Skeletal muscle satellite cell (primary cell): ENCODE measurements around the gene PIGU. TPM values are rescaled to one million over a fixed set of nuclear protein-coding genes. Genes with fewer than 3 reads are reported as not detected.
A peak's percentile ranks its signal among the peaks of the same experiment; 100 is the strongest.
"Not testable (repeated sequence)": the region's sequence is repeated elsewhere in the genome, so short reads cannot be mapped to it uniquely, and the experiment has no call there.

Experiments used
- H3K27me3 ChIP-seq: 2 replicates; pipeline ENCODE4 v1.7.0; 2013; ENCODE audit warnings: low read length; ENCODE audit not compliant: control insufficient read depth, insufficient read depth
- H3K36me3 ChIP-seq: 2 replicates; pipeline ENCODE4 v1.7.0; 2013; ENCODE audit warnings: mild to moderate bottlenecking, control low read depth, low read length; ENCODE audit not compliant: insufficient read depth
- H3K4me1 ChIP-seq: 2 replicates; pipeline ENCODE4 v1.7.0; 2013; ENCODE audit warnings: low read length; ENCODE audit not compliant: control insufficient read depth, insufficient read depth
- H3K4me2 ChIP-seq: 2 replicates; pipeline ENCODE4 v1.7.0; 2013; ENCODE audit warnings: mild to moderate bottlenecking, low read length
- H3K4me3 ChIP-seq: 2 replicates; pipeline ENCODE4 v1.7.0; 2013; ENCODE audit warnings: low read length
- H3K9ac ChIP-seq: 2 replicates; pipeline ENCODE4 v1.7.0; 2013; ENCODE audit warnings: mild to moderate bottlenecking, low read depth, low read length, moderate library complexity
- H3K9me3 ChIP-seq: replicated peaks from 2 replicates; pipeline ENCODE4 v1.7.0; 2013; ENCODE audit warnings: mild to moderate bottlenecking, control low read depth, low read length
- total RNA-seq: library from RNA; depleted of rRNA; stranded (reverse); fragments of >200 nt; gene quantifications from 2 replicates; pipeline ENCODE4 v1.2.3, GENCODE V29; 2012; rRNA removed

PIGU gene
- 10.6 and 11.8 TPM in 2 replicates for total RNA-seq

DNA sequence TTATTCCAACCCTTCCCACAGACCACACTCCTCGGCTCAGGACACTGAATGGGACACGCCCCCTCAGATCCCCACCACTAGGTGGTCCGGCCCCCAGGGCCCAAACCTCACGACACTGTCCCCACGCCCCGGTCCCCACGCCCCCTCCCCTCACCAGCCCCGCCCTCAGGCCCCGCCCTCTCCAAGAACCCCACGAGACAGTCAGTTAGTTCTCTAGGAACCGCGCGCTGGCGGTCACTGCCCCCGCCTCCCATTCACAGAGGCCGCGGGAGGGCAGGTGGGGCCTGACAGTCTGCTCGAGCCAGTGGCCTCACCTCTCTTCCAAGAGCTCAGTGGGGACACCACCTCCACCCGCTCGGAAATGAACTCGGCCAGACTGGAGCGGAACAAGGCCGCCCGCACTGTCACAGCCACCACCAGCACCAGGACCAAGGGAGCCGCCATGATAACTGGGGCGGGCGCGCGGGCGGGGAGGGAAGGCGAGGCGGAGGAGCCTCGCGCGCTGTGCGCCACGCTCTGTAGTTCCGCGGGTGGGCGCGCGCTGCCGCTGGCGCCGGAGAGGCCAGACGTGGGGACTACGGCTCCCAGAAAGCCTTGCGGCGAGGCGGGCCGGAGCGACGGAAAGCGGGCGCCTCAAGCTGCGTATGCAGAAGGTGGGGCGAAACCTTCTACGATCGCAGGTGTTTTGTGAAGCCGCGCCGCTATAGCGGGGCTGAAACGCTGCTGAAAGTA, at the start of gene PIGU:
PIGU (minus strand) TSS at position 451 of the 732 bp plus-strand sequence; CDS start at position 444, 7 bp downstream.
- H3K4me3 ChIP-seq = peak within 1 kb of the TSS; percentile 98
- H3K9ac ChIP-seq = peak within 1 kb of the TSS; percentile 82
- H3K4me2 ChIP-seq = peak within 1 kb of the TSS; percentile 91
- peaks cover 8% of the 10 kb centered on the region for H3K4me1 ChIP-seq
- no peaks in the 10 kb centered on the region for H3K36me3 ChIP-seq
- no peaks in the 10 kb centered on the region for H3K9me3 ChIP-seq
- H3K27me3 ChIP-seq = no peaks in the 10 kb centered on the region

- H3K4me2 ChIP-seq = no peak overlapping the region
- H3K4me1 ChIP-seq = peaks cover 4% of the 10 kb centered on the region
- peaks cover 38% of the 10 kb centered on the region for H3K36me3 ChIP-seq
- no peaks in the 10 kb centered on the region for H3K9me3 ChIP-seq
- no peak overlapping the region for H3K4me3 ChIP-seq
- no peaks in the 10 kb centered on the region for H3K27me3 ChIP-seq
- no peak overlapping the region for H3K9ac ChIP-seq
These were observed 47.3 kb upstream of the PIGU start for GRCh38 chr20:34724172-34724571.

DNA sequence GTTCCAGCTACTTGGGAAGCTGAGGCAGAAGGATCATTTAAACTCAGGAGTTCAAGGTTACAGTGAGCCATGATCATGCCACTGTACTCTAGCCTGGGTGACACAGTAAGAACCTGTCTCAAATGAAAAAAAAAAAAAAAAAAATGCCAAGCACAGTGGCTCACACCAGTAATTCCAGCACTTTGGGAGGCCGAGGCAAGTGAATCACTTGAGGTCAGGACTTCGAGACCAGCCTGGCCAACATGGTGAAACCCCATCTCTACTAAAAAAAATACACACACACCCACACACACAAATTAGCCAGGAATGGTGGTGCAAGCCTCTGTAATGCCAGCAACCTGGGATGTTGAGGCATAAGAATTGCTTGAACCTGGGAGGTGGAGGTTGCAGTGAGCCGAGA, 45.7 kb upstream of the PIGU start:
- H3K27me3 ChIP-seq, H3K4me3 ChIP-seq, H3K9me3 ChIP-seq, H3K4me2 ChIP-seq, H3K9ac ChIP-seq, H3K4me1 ChIP-seq: not testable (repeated sequence)
- H3K36me3 ChIP-seq = peaks cover 36% of the 10 kb centered on the region

DNA sequence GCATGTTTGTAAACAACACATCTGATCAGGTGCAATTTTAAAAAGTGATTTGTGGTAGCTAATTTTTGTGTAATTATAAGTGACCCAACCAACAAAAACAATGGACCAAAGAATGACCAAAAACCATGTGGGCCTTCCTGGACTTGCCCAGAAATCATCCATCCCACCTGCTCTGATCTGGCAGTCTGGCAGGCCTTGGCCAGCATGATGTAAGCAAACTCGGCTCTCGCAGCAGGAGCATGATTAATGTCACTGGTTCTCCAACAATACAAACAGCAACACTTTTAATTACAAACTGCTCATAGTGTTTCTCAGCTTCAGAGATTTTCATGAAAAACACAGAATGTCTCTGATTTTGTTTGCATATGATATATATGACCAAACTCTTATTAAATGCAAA, 43.4 kb upstream of the PIGU start:
- Histone ChIP-seq H3K4me2 (no peak overlapping the region), H3K9me3 (no peaks in the 10 kb centered on the region), H3K36me3 (peaks cover 20% of the 10 kb centered on the region), H3K4me1 (peaks cover 4% of the 10 kb centered on the region), H3K27me3 (no peaks in the 10 kb centered on the region), H3K4me3 (no peak overlapping the region), H3K9ac (no peak overlapping the region)

- H3K9ac ChIP-seq, H3K27me3 ChIP-seq, H3K4me3 ChIP-seq, H3K4me2 ChIP-seq, H3K9me3 ChIP-seq, H3K4me1 ChIP-seq: not testable (repeated sequence)
- peaks cover 21% of the 10 kb centered on the region for H3K36me3 ChIP-seq
These were observed 42.5 kb upstream of the PIGU start for GRCh38 chr20:34719242-34720017.

DNA sequence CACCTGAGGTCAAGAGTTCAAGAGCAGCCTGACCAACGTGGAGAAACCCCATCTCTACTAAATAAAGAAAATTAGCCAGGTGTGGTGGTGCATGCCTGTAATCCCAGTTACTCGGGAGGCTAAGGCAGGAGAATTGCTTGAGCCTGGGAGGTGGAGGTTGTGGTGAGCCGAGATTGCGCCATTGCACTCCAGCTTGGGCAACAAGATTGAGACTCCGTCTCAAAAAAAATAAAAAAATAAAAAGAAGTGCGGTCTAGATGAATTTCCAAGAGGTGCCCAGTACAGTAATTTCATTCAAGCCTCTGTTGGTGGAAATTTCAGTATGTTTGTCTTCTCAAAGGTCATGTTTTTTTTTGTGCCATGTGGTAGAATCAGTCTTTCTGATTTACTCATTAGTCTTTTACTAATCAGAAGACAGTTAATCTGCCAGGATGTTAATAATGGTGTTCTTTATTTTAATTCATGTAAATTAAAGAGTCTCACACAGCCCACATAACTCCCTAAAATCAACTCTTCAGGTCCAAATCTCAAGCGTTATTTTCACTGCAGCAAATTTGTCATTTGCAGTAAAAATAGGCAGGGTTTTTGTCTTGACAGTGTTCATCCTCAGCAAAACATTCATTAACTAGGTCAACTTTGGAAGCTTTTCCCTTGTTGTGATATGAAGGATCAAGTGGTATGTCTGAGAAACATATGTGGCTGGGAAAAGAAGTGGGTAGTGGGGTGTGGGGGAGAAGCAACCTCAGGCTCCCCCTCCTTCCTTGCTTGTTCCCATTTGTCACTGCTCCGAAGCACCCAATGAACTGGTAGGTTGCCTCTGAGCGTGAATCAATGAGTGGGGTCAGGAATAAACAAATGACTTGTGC, 40.6 kb upstream of the PIGU start:
- H3K4me2 ChIP-seq = no peak overlapping the region
- H3K4me1 ChIP-seq = peaks cover 16% of the 10 kb centered on the region
- H3K9me3 ChIP-seq = no peaks in the 10 kb centered on the region
- peaks cover 19% of the 10 kb centered on the region for H3K36me3 ChIP-seq
- no peak overlapping the region for H3K9ac ChIP-seq
- no peak overlapping the region for H3K4me3 ChIP-seq
- H3K27me3 ChIP-seq = no peaks in the 10 kb centered on the region

- Histone ChIP-seq H3K9ac (no peak overlapping the region), H3K36me3 (peaks cover 21% of the 10 kb centered on the region), H3K27me3 (no peaks in the 10 kb centered on the region), H3K9me3 (no peaks in the 10 kb centered on the region), H3K4me1 (peaks cover 16% of the 10 kb centered on the region), H3K4me3 (no peak overlapping the region), H3K4me2 (no peak overlapping the region)
These were observed 40.0 kb upstream of the PIGU start for GRCh38 chr20:34716921-34717229.

DNA sequence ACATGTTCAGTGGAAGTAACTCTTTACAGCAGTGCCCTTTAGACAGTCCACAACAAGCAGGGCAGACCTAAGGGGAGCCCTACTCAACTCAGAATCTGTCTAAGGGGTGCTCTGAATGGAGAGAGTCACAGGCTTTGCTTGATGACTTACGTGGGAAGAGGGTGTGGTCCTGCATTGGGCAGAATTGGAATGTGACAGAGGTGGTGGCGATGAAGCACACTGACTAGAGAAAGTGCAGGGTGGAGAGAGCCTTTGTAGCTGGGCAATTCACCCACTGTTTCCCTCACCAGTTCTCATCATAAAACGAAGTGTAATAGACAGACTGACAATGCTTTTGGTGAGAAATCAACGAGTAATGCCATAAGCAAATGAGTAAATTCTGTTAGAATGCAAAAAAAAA, 38.5 kb upstream of the PIGU start:
- H3K4me1 ChIP-seq = peaks cover 19% of the 10 kb centered on the region
- H3K4me3 ChIP-seq = no peak overlapping the region
- no peaks in the 10 kb centered on the region for H3K27me3 ChIP-seq
- no peak overlapping the region for H3K4me2 ChIP-seq
- H3K9ac ChIP-seq = no peak overlapping the region
- peaks cover 30% of the 10 kb centered on the region for H3K36me3 ChIP-seq
- H3K9me3 ChIP-seq = no peaks in the 10 kb centered on the region

DNA sequence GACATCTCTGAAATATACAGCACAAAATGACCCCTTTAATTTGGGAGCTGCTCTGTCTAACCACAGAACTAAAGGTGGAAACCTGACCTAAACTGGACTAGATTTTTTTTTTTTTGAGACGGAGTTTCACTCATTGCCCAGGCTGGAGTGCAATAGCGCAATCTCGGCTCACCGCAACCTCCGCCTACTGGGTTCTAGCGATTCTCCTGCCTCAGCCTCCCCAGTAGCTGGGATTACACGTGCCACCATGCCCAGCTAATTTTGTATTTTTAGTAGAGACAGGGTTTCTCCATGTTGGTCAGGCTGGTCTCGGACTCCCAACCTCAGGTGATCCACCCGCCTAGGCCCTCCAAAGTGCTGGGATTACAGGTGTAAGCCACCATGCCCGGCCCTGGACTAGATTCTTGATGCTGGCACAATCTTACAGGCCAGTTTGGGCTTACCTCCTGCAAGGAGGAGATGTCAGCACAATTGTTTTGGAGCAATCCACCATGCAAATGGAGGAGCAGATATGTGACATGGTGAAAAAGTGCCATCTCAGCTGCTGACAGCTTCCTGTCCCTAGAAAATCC, 37.1 kb upstream of the PIGU start:
- peak overlapping the region; percentile 36 for H3K4me2 ChIP-seq
- H3K36me3 ChIP-seq = peaks cover 30% of the 10 kb centered on the region
- H3K27me3 ChIP-seq, H3K4me3 ChIP-seq, H3K9ac ChIP-seq, H3K9me3 ChIP-seq: not testable (repeated sequence)
- H3K4me1 ChIP-seq = peaks cover 26% of the 10 kb centered on the region

GRCh38 chr20:34713194-34713943, 36.5 kb upstream of the PIGU start:
- H3K4me3 ChIP-seq = no peak overlapping the region
- H3K4me2 ChIP-seq = peak overlapping the region; percentile 36
- H3K36me3 ChIP-seq = peaks cover 30% of the 10 kb centered on the region
- no peak overlapping the region for H3K9ac ChIP-seq
- no peaks in the 10 kb centered on the region for H3K9me3 ChIP-seq
- H3K27me3 ChIP-seq = no peaks in the 10 kb centered on the region
- H3K4me1 ChIP-seq = peaks cover 30% of the 10 kb centered on the region
